Measurements from ENCODE around the gene UBE2E2.

UBE2E2 gene

GRCh38 chr3:23244324-23245041 lies 41.4 kb downstream of the UBE2E2 start:
- no peak for TF ChIP-seq CTCF (IDR thresholded peaks at IDR 0.05; ENCODE audit: insufficient read depth, missing control alignments)
- DNase-seq (ENCODE audit: insufficient read length, low spot score) (no peak), FAIRE-seq (no peak)

- no peak for TF ChIP-seq CTCF (IDR thresholded peaks at IDR 0.05; ENCODE audit: insufficient read depth, missing control alignments)
- DNase-seq (ENCODE audit: insufficient read length, low spot score) (no peak), FAIRE-seq (no peak)
These were observed 43.5 kb downstream of the UBE2E2 start for GRCh38 chr3:23246651-23247050.

GRCh38 chr3:23248594-23249131 lies 45.5 kb downstream of the UBE2E2 start:
- no peak for TF ChIP-seq CTCF (IDR thresholded peaks at IDR 0.05; ENCODE audit: insufficient read depth, missing control alignments)
- DNase-seq (ENCODE audit: insufficient read length, low spot score): no peak

GRCh38 chr3:23249961-23250360 lies 46.8 kb downstream of the UBE2E2 start:
- FAIRE-seq: no peak
- TF ChIP-seq CTCF (IDR thresholded peaks at IDR 0.05; ENCODE audit: insufficient read depth, missing control alignments): no peak
- DNase-seq (ENCODE audit: insufficient read length, low spot score): no peak

More at GRCh38 chr3:23248594-23249131, 45.5 kb downstream of the UBE2E2 start:
- FAIRE-seq: no peak

- TF ChIP-seq CTCF (IDR thresholded peaks at IDR 0.05; ENCODE audit: insufficient read depth, missing control alignments): no peak
- DNase-seq (ENCODE audit: insufficient read length, low spot score) (no peak), FAIRE-seq (no peak)
These were observed 49.0 kb downstream of the UBE2E2 start for GRCh38 chr3:23252122-23252521.

GRCh38 chr3:23253214-23253613 lies 50.1 kb downstream of the UBE2E2 start:
- TF ChIP-seq CTCF (IDR thresholded peaks at IDR 0.05; ENCODE audit: insufficient read depth, missing control alignments): no peak
- FAIRE-seq (peak; percentile 32), DNase-seq (ENCODE audit: insufficient read length, low spot score) (no peak)

- FAIRE-seq (no peak), DNase-seq (ENCODE audit: insufficient read length, low spot score) (no peak)
- TF ChIP-seq CTCF (IDR thresholded peaks at IDR 0.05; ENCODE audit: insufficient read depth, missing control alignments): no peak
These were observed 51.2 kb downstream of the UBE2E2 start for GRCh38 chr3:23254282-23254681.

Data from D721Med (cell line).